Trophoblast cell (in vitro differentiated cells and primary cell): Measurements from ENCODE around the gene PLA2G4A.

Source experiments
- DNase-seq, 2 donors: peaks; one replicate each; pipeline ENCODE4 v3.0.0-alpha.2; 2016
- H2AFZ ChIP-seq: 2 replicates; pipeline ENCODE4 v1.6.1; 2013; ENCODE audit warnings: low read length, moderate library complexity, mild to moderate bottlenecking; ENCODE audit not compliant: insufficient read depth, poor library complexity
- H2AK5ac ChIP-seq: 2 replicates; pipeline ENCODE4 v1.6.1; 2013; ENCODE audit warnings: mild to moderate bottlenecking, low read length
- H2BK120ac ChIP-seq: 2 replicates; pipeline ENCODE4 v1.6.1; 2013; ENCODE audit warnings: low read length, mild to moderate bottlenecking, moderate library complexity; ENCODE audit not compliant: insufficient read depth, poor library complexity
- H2BK12ac ChIP-seq: 2 replicates; pipeline ENCODE4 v1.6.1; 2013; ENCODE audit warnings: mild to moderate bottlenecking, low read length, moderate library complexity
- H2BK5ac ChIP-seq: 2 replicates; pipeline ENCODE4 v1.6.1; 2013; ENCODE audit warnings: low read length, low read depth, moderate library complexity, mild to moderate bottlenecking; ENCODE audit not compliant: poor library complexity
- H3K14ac ChIP-seq: 2 replicates; pipeline ENCODE4 v1.6.1; 2013; ENCODE audit warnings: mild to moderate bottlenecking, low read length
- H3K18ac ChIP-seq: 2 replicates; pipeline ENCODE4 v1.6.1; 2013; ENCODE audit warnings: mild to moderate bottlenecking, low read length
- H3K23ac ChIP-seq: 2 replicates; pipeline ENCODE4 v1.6.1; 2013; ENCODE audit warnings: low read length
- H3K27ac ChIP-seq: 2 replicates; pipeline ENCODE4 v1.5.1; 2013; ENCODE audit warnings: low read depth, mild to moderate bottlenecking, inconsistent platforms, low read length, moderate library complexity
- H3K27me3 ChIP-seq: 2 replicates; pipeline ENCODE4 v1.6.1; 2013; ENCODE audit warnings: inconsistent platforms, mild to moderate bottlenecking, low read length, moderate library complexity; ENCODE audit not compliant: insufficient read depth
- H3K36me3 ChIP-seq, 2 experiments: 1 replicate in 1 of 2; 2 replicates in 1 of 2; pipeline ENCODE4 v1.6.1; 2013; ENCODE audit warnings: low read length in 2 of 2, mild to moderate bottlenecking in 2 of 2, moderate library complexity in 1 of 2; ENCODE audit not compliant: insufficient read depth in 2 of 2, control insufficient read depth in 1 of 2
- H3K4ac ChIP-seq: 2 replicates; pipeline ENCODE4 v1.6.1; 2013; ENCODE audit warnings: low read depth, mild to moderate bottlenecking, low read length, moderate library complexity
- H3K4me1 ChIP-seq, 2 experiments: 1 replicate in 1 of 2; 2 replicates in 1 of 2; pipeline ENCODE4 v1.6.1; 2013; ENCODE audit warnings: low read length in 2 of 2, mild to moderate bottlenecking in 2 of 2, moderate library complexity in 1 of 2; ENCODE audit not compliant: insufficient read depth in 2 of 2, control insufficient read depth in 1 of 2
- H3K4me2 ChIP-seq: 2 replicates; pipeline ENCODE4 v1.6.1; 2013; ENCODE audit warnings: inconsistent platforms, mild to moderate bottlenecking, low read length, moderate library complexity
- H3K4me3 ChIP-seq: 2 replicates; pipeline ENCODE4 v1.5.1; 2013; ENCODE audit warnings: mild to moderate bottlenecking, low read depth, low read length, inconsistent platforms
- H3K79me1 ChIP-seq: one replicate; pipeline ENCODE4 v1.6.1; 2013; ENCODE audit warnings: low read length
- H3K79me2 ChIP-seq: 2 replicates; pipeline ENCODE4 v1.6.1; 2013; ENCODE audit warnings: low read length, mild to moderate bottlenecking; ENCODE audit not compliant: control insufficient read depth, insufficient read depth, poor library complexity
- H3K9ac ChIP-seq: 2 replicates; pipeline ENCODE4 v1.6.1; 2013; ENCODE audit warnings: mild to moderate bottlenecking, low read length
- H3K9me3 ChIP-seq: 2 replicates; pipeline ENCODE4 v1.6.1; 2013; ENCODE audit warnings: low read depth, mild to moderate bottlenecking, control low read depth, inconsistent platforms, low read length; ENCODE audit not compliant: insufficient read depth
- H4K12ac ChIP-seq: 2 replicates; pipeline ENCODE4 v1.6.1; 2013; ENCODE audit warnings: low read depth, mild to moderate bottlenecking, low read length, moderate library complexity
- H4K8ac ChIP-seq: 2 replicates; pipeline ENCODE4 v1.6.1; 2013; ENCODE audit warnings: low read depth, mild to moderate bottlenecking, low read length, moderate library complexity
- H4K91ac ChIP-seq: one replicate; pipeline ENCODE4 v1.6.1; 2013; ENCODE audit warnings: low read depth, mild to moderate bottlenecking, low read length, moderate library complexity
- WGBS: extraction: QIAGEN DNeasy Blood & Tissue Kit; methylation state at CpG from one replicate; pipeline ENCODE4 v1.1.7; 2013; ENCODE audit warnings: missing lambda C conversion rate; ENCODE audit not compliant: insufficient read length, insufficient coverage; ENCODE audit errors: extremely low coverage; 5-methylcytosine and 5-hydroxymethylcytosine counted together

Gene PLA2G4A

GRCh38 chr1:186829686-186830587 is 1.2 kb downstream of the PLA2G4A start:
- H3K23ac ChIP-seq, result no peak overlapping the region
- WGBS, result no CpG with 5 or more reads among the region's 14 CpGs
- no peak overlapping the region for H3K9ac ChIP-seq
- no peaks in the 10 kb centered on the region for H3K27me3 ChIP-seq
- H2BK5ac ChIP-seq, result no peak overlapping the region
- H2BK120ac ChIP-seq, result no peak overlapping the region
- H3K4me1 ChIP-seq, result no peaks in the 10 kb centered on the region
- H3K4me2 ChIP-seq, result no peak overlapping the region
- H2AFZ ChIP-seq, result no peak overlapping the region
- no peaks in the 10 kb centered on the region for H3K36me3 ChIP-seq
- H3K9me3 ChIP-seq, result no peaks in the 10 kb centered on the region
- H3K18ac ChIP-seq, result no peak overlapping the region
- no peak overlapping the region for H4K91ac ChIP-seq
- no peaks in the 10 kb centered on the region for H3K79me2 ChIP-seq
- H2AK5ac ChIP-seq, result no peak overlapping the region
- H3K79me1 ChIP-seq, result no peaks in the 10 kb centered on the region
- H3K27ac ChIP-seq, result no peak overlapping the region
- H2BK12ac ChIP-seq, result no peak overlapping the region
- H4K12ac ChIP-seq, result no peak overlapping the region
- H3K14ac ChIP-seq, result no peak overlapping the region
- no peak overlapping the region for H3K4ac ChIP-seq
- H4K8ac ChIP-seq, result no peak overlapping the region
- peak; percentile 9 to 71 for DNase-seq
- no peak overlapping the region for H3K4me3 ChIP-seq

GRCh38 chr1:186831168-186831567 is 2.4 kb downstream of the PLA2G4A start:
- Histone ChIP-seq H2AFZ (no peak overlapping the region), H3K9me3 (no peaks in the 10 kb centered on the region), H2BK5ac (no peak overlapping the region), H3K79me2 (no peaks in the 10 kb centered on the region), H3K79me1 (no peaks in the 10 kb centered on the region), H2BK12ac (no peak overlapping the region), H3K4me1 (no peaks in the 10 kb centered on the region), H3K4me3 (no peak overlapping the region), H4K91ac (no peak overlapping the region), H3K36me3 (no peaks in the 10 kb centered on the region), H3K27ac (no peak overlapping the region), H4K12ac (no peak overlapping the region), H4K8ac (no peak overlapping the region), H3K23ac (no peak overlapping the region), H3K14ac (no peak overlapping the region), H3K18ac (no peak overlapping the region), H3K4me2 (no peak overlapping the region), H2AK5ac (no peak overlapping the region), H3K27me3 (no peaks in the 10 kb centered on the region), H3K4ac (no peak overlapping the region), H3K9ac (no peak overlapping the region), H2BK120ac (no peak overlapping the region)
- no CpG with 5 or more reads among the region's 2 CpGs for WGBS
- no peak for DNase-seq

- Histone ChIP-seq H3K9ac (no peak overlapping the region), H3K27ac (no peak overlapping the region), H2AFZ (no peak overlapping the region), H3K79me1 (no peaks in the 10 kb centered on the region), H3K9me3 (no peaks in the 10 kb centered on the region), H2BK5ac (no peak overlapping the region), H3K4me3 (no peak overlapping the region), H4K8ac (no peak overlapping the region), H3K4me1 (no peaks in the 10 kb centered on the region), H3K27me3 (no peaks in the 10 kb centered on the region), H3K14ac (no peak overlapping the region), H4K91ac (no peak overlapping the region), H3K18ac (no peak overlapping the region), H2BK120ac (no peak overlapping the region), H4K12ac (no peak overlapping the region), H2BK12ac (no peak overlapping the region), H3K4ac (no peak overlapping the region), H3K4me2 (no peak overlapping the region), H3K23ac (no peak overlapping the region), H3K79me2 (no peaks in the 10 kb centered on the region), H3K36me3 (no peaks in the 10 kb centered on the region), H2AK5ac (no peak overlapping the region)
- peak in 1 of 2 donors; percentile 35 for DNase-seq
- no CpG with 5 or more reads among the region's 4 CpGs for WGBS
Observed at GRCh38 chr1:186834399-186834958, 5.7 kb downstream of the PLA2G4A start.

- H3K27ac ChIP-seq, result no peak overlapping the region
- H3K36me3 ChIP-seq, result no peaks in the 10 kb centered on the region
- no peaks in the 10 kb centered on the region for H3K79me2 ChIP-seq
- no peak overlapping the region for H3K18ac ChIP-seq
- no peak overlapping the region for H4K91ac ChIP-seq
- H3K27me3 ChIP-seq, result no peaks in the 10 kb centered on the region
- no peak overlapping the region for H3K9ac ChIP-seq
- H3K4me1 ChIP-seq, result no peaks in the 10 kb centered on the region
- H2BK120ac ChIP-seq, result no peak overlapping the region
- no peak overlapping the region for H3K4me3 ChIP-seq
- H4K12ac ChIP-seq, result no peak overlapping the region
- DNase-seq, result no peak
- no peaks in the 10 kb centered on the region for H3K79me1 ChIP-seq
- H2AK5ac ChIP-seq, result no peak overlapping the region
- no peak overlapping the region for H2BK5ac ChIP-seq
- H4K8ac ChIP-seq, result no peak overlapping the region
- H2AFZ ChIP-seq, result no peak overlapping the region
- no CpG with 5 or more reads among the region's 3 CpGs for WGBS
- H2BK12ac ChIP-seq, result no peak overlapping the region
- no peak overlapping the region for H3K14ac ChIP-seq
- H3K23ac ChIP-seq, result no peak overlapping the region
- no peak overlapping the region for H3K4ac ChIP-seq
- H3K9me3 ChIP-seq, result no peaks in the 10 kb centered on the region
- no peak overlapping the region for H3K4me2 ChIP-seq
Observed at GRCh38 chr1:186835448-186835847, 6.7 kb downstream of the PLA2G4A start.
